H9 (cell line): Measurements from ENCODE around the gene FXYD7. TPM values are rescaled to one million over a fixed set of nuclear protein-coding genes. Genes with fewer than 3 reads are reported as not detected.

Experiments used
- DNase-seq: peaks from one replicate; pipeline ENCODE4 v3.0.0-alpha.2; 2017
- H2AFZ ChIP-seq: one replicate; pipeline ENCODE4 v1.6.1; 2013; ENCODE audit warnings: mild to moderate bottlenecking, low read length, control low read depth, moderate library complexity
- H2AK5ac ChIP-seq: 2 replicates; pipeline ENCODE4 v1.6.1; 2013; ENCODE audit warnings: low read length, control low read depth, mixed read lengths; ENCODE audit not compliant: insufficient read length
- H2BK120ac ChIP-seq: one replicate; pipeline ENCODE4 v1.6.1; 2013; ENCODE audit warnings: low read depth, mild to moderate bottlenecking, low read length, control low read depth, inconsistent platforms; ENCODE audit not compliant: poor library complexity, severe bottlenecking
- H2BK12ac ChIP-seq: 2 replicates; pipeline ENCODE4 v1.6.1; 2013; ENCODE audit warnings: low read length, control low read depth, mixed read lengths, low read depth; ENCODE audit not compliant: insufficient read length
- H2BK15ac ChIP-seq: 2 replicates; pipeline ENCODE4 v1.6.1; 2013; ENCODE audit warnings: low read depth, low read length, control low read depth
- H2BK20ac ChIP-seq: one replicate; pipeline ENCODE4 v1.6.1; 2013; ENCODE audit warnings: low read depth, mild to moderate bottlenecking, low read length, control low read depth, inconsistent platforms; ENCODE audit not compliant: poor library complexity, severe bottlenecking
- H2BK5ac ChIP-seq: 2 replicates; pipeline ENCODE4 v1.6.1; 2013; ENCODE audit warnings: low read length, control low read depth, mixed read lengths; ENCODE audit not compliant: insufficient read length
- H3K14ac ChIP-seq: 2 replicates; pipeline ENCODE4 v1.6.1; 2013; ENCODE audit warnings: low read length, control low read depth; ENCODE audit not compliant: insufficient read depth
- H3K18ac ChIP-seq: 2 replicates; pipeline ENCODE4 v1.6.1; 2013; ENCODE audit warnings: low read depth, mild to moderate bottlenecking, mixed read lengths, low read length, control low read depth; ENCODE audit not compliant: insufficient read length
- H3K23ac ChIP-seq: 2 replicates; pipeline ENCODE4 v1.6.1; 2013; ENCODE audit warnings: low read length, control low read depth, mixed read lengths, low read depth; ENCODE audit not compliant: insufficient read length
- H3K23me2 ChIP-seq: 2 replicates; pipeline ENCODE4 v1.6.1; 2013; ENCODE audit warnings: low read depth, mild to moderate bottlenecking, mixed read lengths, low read length, control low read depth; ENCODE audit not compliant: insufficient read length, poor library complexity, severe bottlenecking
- H3K27ac ChIP-seq: 2 replicates; pipeline ENCODE4 v1.5.1; 2013; ENCODE audit warnings: low read length, control low read depth, mixed read lengths, low read depth; ENCODE audit not compliant: insufficient read length
- H3K27me3 ChIP-seq: 2 replicates; pipeline ENCODE4 v1.6.1; 2013; ENCODE audit warnings: low read length, control low read depth, inconsistent platforms; ENCODE audit not compliant: insufficient read depth
- H3K4ac ChIP-seq: 2 replicates; pipeline ENCODE4 v1.6.1; 2013; ENCODE audit warnings: low read depth, mild to moderate bottlenecking, control low read depth, inconsistent platforms, low read length, moderate library complexity
- H3K4me1 ChIP-seq: 2 replicates; pipeline ENCODE4 v1.6.1; 2013; ENCODE audit warnings: low read length, control low read depth, inconsistent platforms; ENCODE audit not compliant: insufficient read depth
- H3K4me2 ChIP-seq: 2 replicates; pipeline ENCODE4 v1.6.1; 2013; ENCODE audit warnings: low read length, control low read depth, mixed read lengths; ENCODE audit not compliant: insufficient read length, insufficient read depth
- H3K56ac ChIP-seq: 2 replicates; pipeline ENCODE4 v1.6.1; 2013; ENCODE audit warnings: low read depth, mild to moderate bottlenecking, mixed read lengths, low read length, control low read depth; ENCODE audit not compliant: insufficient read length
- H3K79me1 ChIP-seq: 2 replicates; pipeline ENCODE4 v1.6.1; 2013; ENCODE audit warnings: low read depth, mild to moderate bottlenecking, moderate library complexity, low read length, control low read depth, inconsistent platforms; ENCODE audit not compliant: insufficient read depth, poor library complexity, severe bottlenecking
- H3K79me2 ChIP-seq: 2 replicates; pipeline ENCODE4 v1.6.1; 2013; ENCODE audit warnings: low read length, control low read depth, inconsistent platforms; ENCODE audit not compliant: insufficient read depth
- H3K9ac ChIP-seq: 2 replicates; pipeline ENCODE4 v1.6.1; 2013; ENCODE audit warnings: low read length, control low read depth, mixed read lengths; ENCODE audit not compliant: insufficient read length; ENCODE audit errors: extremely low read depth
- H3K9me3 ChIP-seq: one replicate; pipeline ENCODE4 v1.6.1; 2013; ENCODE audit warnings: low read depth, low read length, inconsistent platforms; ENCODE audit not compliant: control insufficient read depth
- H3T11ph ChIP-seq: one replicate; pipeline ENCODE4 v1.6.1; 2013; ENCODE audit warnings: mild to moderate bottlenecking, low read length, control low read depth, inconsistent platforms
- H4K20me1 ChIP-seq: one replicate; pipeline ENCODE4 v1.6.1; 2013; ENCODE audit not compliant: control insufficient read depth, insufficient read length, insufficient read depth
- H4K5ac ChIP-seq: 2 replicates; pipeline ENCODE4 v1.6.1; 2013; ENCODE audit warnings: low read depth, mild to moderate bottlenecking, mixed read lengths, low read length, control low read depth; ENCODE audit not compliant: insufficient read length
- H4K8ac ChIP-seq: replicated peaks from 2 replicates; pipeline ENCODE4 v1.6.1; 2013; ENCODE audit warnings: low read length, control low read depth, mixed read lengths, low read depth; ENCODE audit not compliant: insufficient read length
- H4K91ac ChIP-seq: 2 replicates; pipeline ENCODE4 v1.6.1; 2013; ENCODE audit warnings: low read depth, mild to moderate bottlenecking, moderate library complexity, mixed read lengths, low read length, control low read depth; ENCODE audit not compliant: insufficient read length
- H3K27ac Mint-ChIP-seq, 3 experiments: 2 replicates in 2 of 3; 3 replicates in 1 of 3; pipeline ENCODE4 v1.8.0; 2020 to 2021; ENCODE audit warnings: mixed read lengths in 3 of 3, mild to moderate bottlenecking in 1 of 3, moderate library complexity in 1 of 3
- H3K27me3 Mint-ChIP-seq: 2 replicates; pipeline ENCODE4 v1.8.0; 2021; ENCODE audit warnings: low read depth, mild to moderate bottlenecking, moderate library complexity, mixed read lengths
- H3K36me3 Mint-ChIP-seq, 3 experiments: 2 replicates in 2 of 3; 3 replicates in 1 of 3; pipeline ENCODE4 v1.8.0; 2020 to 2021; ENCODE audit warnings: low read depth in 3 of 3, mixed read lengths in 3 of 3; ENCODE audit not compliant: insufficient read depth in 1 of 3
- H3K4me1 Mint-ChIP-seq, 2 experiments: 2 replicates each; pipeline ENCODE4 v1.8.0; 2020; ENCODE audit warnings: mixed read lengths in 2 of 2
- H3K4me3 Mint-ChIP-seq, 2 experiments: 2 replicates in 1 of 2; 3 replicates in 1 of 2; pipeline ENCODE4 v1.8.0; 2020 to 2021; ENCODE audit warnings: mild to moderate bottlenecking in 2 of 2, mixed read lengths in 2 of 2, moderate library complexity in 1 of 2
- H3K9me3 Mint-ChIP-seq, 2 experiments: 2 replicates in 1 of 2; 3 replicates in 1 of 2; pipeline ENCODE4 v1.8.0; 2020; ENCODE audit warnings: mild to moderate bottlenecking in 2 of 2, mixed read lengths in 2 of 2, moderate library complexity in 1 of 2
- CTCF ChIP-seq: fragments of 200-600 bp; sonication (generic); conservative IDR thresholded peaks from 3 replicates; pipeline ENCODE4 v1.8.0; 2021; ENCODE audit warnings: antibody characterized with exemption, mild to moderate bottlenecking
- WGBS: extraction: QIAGEN DNeasy Blood & Tissue Kit; methylation state at CpG from one replicate; pipeline ENCODE4 v1.1.7; 2013; ENCODE audit warnings: missing lambda C conversion rate, low lambda C conversion rate, mixed read lengths; ENCODE audit not compliant: insufficient read length; ENCODE audit errors: extremely low coverage; 5-methylcytosine and 5-hydroxymethylcytosine counted together
- total RNA-seq: library from RNA; stranded (reverse); gene quantifications from 2 replicates; pipeline ENCODE4 v1.2.1, GENCODE V29; 2021

FXYD7 gene
- total RNA-seq, 1 experiment from 2014 or later, result 9.0 TPM

DNA sequence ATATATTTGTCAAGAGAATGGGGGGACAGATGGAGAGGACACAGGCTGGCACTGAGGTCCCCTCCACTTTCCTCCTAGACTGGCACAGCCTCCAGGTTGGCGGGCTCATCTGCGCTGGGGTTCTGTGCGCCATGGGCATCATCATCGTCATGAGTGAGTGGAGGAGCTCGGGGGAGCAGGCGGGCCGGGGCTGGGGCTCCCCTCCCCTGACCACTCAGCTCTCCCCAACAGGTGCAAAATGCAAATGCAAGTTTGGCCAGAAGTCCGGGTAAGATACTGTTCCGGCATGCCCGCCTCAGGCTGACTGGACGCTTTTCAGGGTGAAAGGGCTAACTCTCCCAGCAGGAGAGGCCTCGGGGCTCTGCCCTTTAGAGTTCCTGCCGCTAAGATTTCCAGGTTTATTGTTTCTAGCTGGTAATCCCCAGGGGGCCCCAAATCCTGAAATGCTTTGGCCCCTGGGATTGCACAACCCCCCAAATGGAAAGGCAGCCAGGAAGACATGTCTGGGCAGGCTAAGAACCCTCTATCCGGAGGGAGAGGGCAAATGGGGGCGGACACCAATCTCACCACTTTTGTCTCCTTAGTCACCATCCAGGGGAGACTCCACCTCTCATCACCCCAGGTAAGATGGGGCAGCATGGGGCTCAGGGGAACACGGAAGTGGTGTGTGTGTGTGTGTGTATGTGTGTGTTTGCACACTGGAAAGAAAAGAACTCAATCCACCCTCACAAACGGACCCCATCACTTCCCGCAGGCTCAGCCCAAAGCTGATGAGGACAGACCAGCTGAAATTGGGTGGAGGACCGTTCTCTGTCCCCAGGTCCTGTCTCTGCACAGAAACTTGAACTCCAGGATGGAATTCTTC, 20.1 kb upstream of the FXYD7 start:
- no peak overlapping the region for H2AFZ ChIP-seq
- DNase-seq, result no peak
- no peak overlapping the region for H2BK12ac ChIP-seq
- Mint-ChIP-seq H3K27me3 (peaks cover 3% of the 10 kb centered on the region), H3K36me3 (no peaks in the 10 kb centered on the region), H3K9me3 (no peaks in the 10 kb centered on the region), H3K27ac (peak overlapping the region in 2 of 3 experiments; percentile 27 to 89; a peak in 3 of 7 replicates), H3K4me3 (no peak overlapping the region), H3K4me1 (peaks cover 31 to 39% of the 10 kb centered on the region in 2 experiments)
- no peak overlapping the region for H4K91ac ChIP-seq
- H4K20me1 ChIP-seq, result no peaks in the 10 kb centered on the region
- H3K23ac ChIP-seq, result no peak overlapping the region
- H2BK5ac ChIP-seq, result no peak overlapping the region
- H3T11ph ChIP-seq, result no peak overlapping the region
- WGBS, result no CpG with 5 or more reads among the region's 19 CpGs
- H3K4me1 ChIP-seq, result no peaks in the 10 kb centered on the region; the same call in 1 of the 2 replicates
- no peaks in the 10 kb centered on the region for H3K27me3 ChIP-seq
- H2AK5ac ChIP-seq, result no peak overlapping the region
- H3K9ac ChIP-seq, result no peak overlapping the region
- no peak overlapping the region for H3K4me2 ChIP-seq
- H4K8ac ChIP-seq, result no peak overlapping the region
- H3K79me2 ChIP-seq, result no peaks in the 10 kb centered on the region
- H2BK20ac ChIP-seq, result no peak overlapping the region
- H3K4ac ChIP-seq, result no peak overlapping the region
- H3K27ac ChIP-seq, result no peak overlapping the region
- TF ChIP-seq CTCF, result no peak
- no peaks in the 10 kb centered on the region for H3K9me3 ChIP-seq
- H4K5ac ChIP-seq, result no peak overlapping the region
- H3K79me1 ChIP-seq, result no peaks in the 10 kb centered on the region
- H3K56ac ChIP-seq, result no peak overlapping the region
- H3K18ac ChIP-seq, result no peak overlapping the region
- H2BK120ac ChIP-seq, result no peak overlapping the region
- H3K14ac ChIP-seq, result 0 out of 2 replicates have a peak overlapping the region, but pooled peaks have one; percentile 20
- H2BK15ac ChIP-seq, result no peak overlapping the region
- no peaks in the 10 kb centered on the region for H3K23me2 ChIP-seq
